Measurements from ENCODE around the gene DHX16.

GRCh38 chr6:30644769-30645168 is 28.0 kb downstream of the DHX16 start:
- TF ChIP-seq CTCF (IDR thresholded peaks at IDR 0.05), result no peak
- TF ChIP-seq POLR2AphosphoS5 (IDR thresholded peaks at IDR 0.05; ENCODE audit: insufficient read depth in 1 of 2, low read depth in 1 of 2), result no peak
- TF ChIP-seq POLR2A (IDR thresholded peaks at IDR 0.05), result no peak

Measured in vagina (tissue), 2 donors.